ENCODE measurements around the gene GH1.

DNA sequence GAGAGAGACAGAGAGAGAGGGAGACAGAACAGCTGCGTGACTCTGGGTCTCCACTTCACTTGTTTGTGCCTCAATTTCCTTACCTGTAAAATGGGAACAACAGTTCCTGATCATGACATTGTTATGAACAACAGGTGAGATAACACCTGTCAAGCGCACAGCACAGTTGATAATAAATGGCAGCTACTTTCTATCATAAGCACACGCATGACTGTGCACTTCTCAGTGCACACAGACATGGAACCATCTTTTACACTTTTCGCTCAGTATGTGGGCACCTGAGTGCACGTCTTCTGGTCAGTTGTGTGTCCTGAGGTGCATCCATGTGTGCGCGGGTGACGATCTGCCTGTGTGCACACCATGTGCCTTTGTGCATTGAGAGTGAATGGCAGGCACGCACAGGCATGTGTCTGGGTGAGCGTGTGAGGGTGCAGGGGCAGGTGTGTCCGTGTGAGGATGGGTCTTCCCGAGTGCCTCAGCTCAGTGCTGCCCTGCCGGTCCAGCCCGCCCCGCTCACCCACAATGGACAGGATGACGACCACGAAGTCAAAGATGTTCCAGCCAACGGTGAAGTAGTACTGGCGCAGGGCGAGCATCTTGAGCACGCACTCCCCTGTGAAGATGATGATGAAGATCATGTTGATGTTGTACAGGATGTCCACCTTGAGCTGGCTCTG is 23.8 kb upstream of the GH1 start:
- TF ChIP-seq, protein P1, sequence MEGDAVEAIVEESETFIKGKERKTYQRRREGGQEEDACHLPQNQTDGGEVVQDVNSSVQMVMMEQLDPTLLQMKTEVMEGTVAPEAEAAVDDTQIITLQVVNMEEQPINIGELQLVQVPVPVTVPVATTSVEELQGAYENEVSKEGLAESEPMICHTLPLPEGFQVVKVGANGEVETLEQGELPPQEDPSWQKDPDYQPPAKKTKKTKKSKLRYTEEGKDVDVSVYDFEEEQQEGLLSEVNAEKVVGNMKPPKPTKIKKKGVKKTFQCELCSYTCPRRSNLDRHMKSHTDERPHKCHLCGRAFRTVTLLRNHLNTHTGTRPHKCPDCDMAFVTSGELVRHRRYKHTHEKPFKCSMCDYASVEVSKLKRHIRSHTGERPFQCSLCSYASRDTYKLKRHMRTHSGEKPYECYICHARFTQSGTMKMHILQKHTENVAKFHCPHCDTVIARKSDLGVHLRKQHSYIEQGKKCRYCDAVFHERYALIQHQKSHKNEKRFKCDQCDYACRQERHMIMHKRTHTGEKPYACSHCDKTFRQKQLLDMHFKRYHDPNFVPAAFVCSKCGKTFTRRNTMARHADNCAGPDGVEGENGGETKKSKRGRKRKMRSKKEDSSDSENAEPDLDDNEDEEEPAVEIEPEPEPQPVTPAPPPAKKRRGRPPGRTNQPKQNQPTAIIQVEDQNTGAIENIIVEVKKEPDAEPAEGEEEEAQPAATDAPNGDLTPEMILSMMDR (conservative IDR thresholded peaks at IDR 0.05; ENCODE audit: low read length): no peak
- no peak for TF ChIP-seq EZH2phosphoT487 (IDR thresholded peaks at IDR 0.05; ENCODE audit: borderline replicate concordance)
